OCI-LY1 (cell line): ENCODE data around the gene CCL11.

Source experiments
- H2AFZ ChIP-seq: fragments of 200-600 bp; sonication (generic), shearing (Covaris generic); 2 replicates; pipeline ENCODE4 v1.6.0; 2014; ENCODE audit warnings: antibody characterized with exemption, mild to moderate bottlenecking, low read length
- H3F3A ChIP-seq: fragments of 200-600 bp; sonication (generic), shearing (Covaris generic); 2 replicates; pipeline ENCODE4 v1.6.0; 2014; ENCODE audit warnings: mild to moderate bottlenecking, antibody characterized with exemption, low read length, moderate library complexity; ENCODE audit not compliant: insufficient read depth
- H3K27ac ChIP-seq: fragments of 200-600 bp; sonication (generic); 2 replicates; pipeline ENCODE4 v1.5.1; 2014; ENCODE audit warnings: low read length, mixed run types, mild to moderate bottlenecking, low read depth; ENCODE audit not compliant: poor library complexity, severe bottlenecking
- H3K27me3 ChIP-seq: fragments of 200-600 bp; sonication (generic); 2 replicates; pipeline ENCODE4 v1.6.0; 2014; ENCODE audit warnings: antibody characterized with exemption, mild to moderate bottlenecking, low read length, moderate library complexity; ENCODE audit not compliant: insufficient read depth
- H3K36me3 ChIP-seq: fragments of 200-600 bp; sonication (generic); 2 replicates; pipeline ENCODE4 v1.6.1; 2014; ENCODE audit warnings: mild to moderate bottlenecking, antibody characterized with exemption, low read length, moderate library complexity, mixed read lengths; ENCODE audit not compliant: insufficient read depth
- H3K4me1 ChIP-seq: fragments of 200-600 bp; sonication (generic); 2 replicates; pipeline ENCODE4 v1.5.1; 2014; ENCODE audit warnings: mild to moderate bottlenecking, low read length, moderate library complexity; ENCODE audit not compliant: insufficient read depth, severe bottlenecking
- H3K4me2 ChIP-seq: fragments of 200-600 bp; sonication (generic), shearing (Covaris generic); 2 replicates; pipeline ENCODE4 v1.6.1; 2014; ENCODE audit warnings: low read length
- H3K4me3 ChIP-seq: fragments of 200-600 bp; sonication (generic); 2 replicates; pipeline ENCODE4 v1.5.1; 2014; ENCODE audit warnings: low read length, low read depth, mild to moderate bottlenecking, mixed read lengths; ENCODE audit not compliant: poor library complexity, severe bottlenecking
- H3K79me2 ChIP-seq: fragments of 200-600 bp; shearing (Covaris generic); 2 replicates; pipeline ENCODE4 v1.6.1; 2016; ENCODE audit warnings: mixed run types, low read length, mixed read lengths; ENCODE audit not compliant: insufficient read depth
- H3K9ac ChIP-seq: fragments of 200-600 bp; sonication (generic), shearing (Covaris generic); 2 replicates; pipeline ENCODE4 v1.6.1; 2014; ENCODE audit warnings: mild to moderate bottlenecking, low read length, mixed read lengths
- H3K9me2 ChIP-seq: fragments of 200-600 bp; sonication (generic), shearing (Covaris generic); 2 replicates; pipeline ENCODE4 v1.6.1; 2014; ENCODE audit warnings: low read depth, mild to moderate bottlenecking, low read length, mixed read lengths
- H3K9me3 ChIP-seq: fragments of 200-600 bp; shearing (Covaris generic); 2 replicates; pipeline ENCODE4 v1.6.1; 2014; ENCODE audit warnings: low read length, mixed read lengths
- H4K20me1 ChIP-seq: fragments of 200-600 bp; sonication (generic), shearing (Covaris generic); 2 replicates; pipeline ENCODE4 v1.6.0; 2016; ENCODE audit warnings: mild to moderate bottlenecking, low read length; ENCODE audit not compliant: insufficient read depth
- CTCF ChIP-seq: fragments of 200-600 bp; sonication (generic), shearing (Covaris generic); IDR thresholded peaks from 2 replicates; pipeline ENCODE4 v1.5.1; 2017; ENCODE audit warnings: mild to moderate bottlenecking, antibody characterized with exemption, low read length, moderate library complexity, mixed read lengths
- EZH2 ChIP-seq: fragments of 200-600 bp; sonication (generic), shearing (Covaris generic); IDR thresholded peaks from 2 replicates; pipeline ENCODE4 v1.8.0; 2017; ENCODE audit warnings: borderline replicate concordance, mixed run types, mild to moderate bottlenecking, antibody characterized with exemption, low read length, moderate library complexity, mixed read lengths

CCL11 gene

GRCh38 chr17:34257986-34258326 is 27.6 kb upstream of the CCL11 start:
- TF ChIP-seq CTCF: no peak
- no peak for TF ChIP-seq EZH2
- Histone ChIP-seq H3K36me3 (no peaks in the 10 kb centered on the region), H3K79me2 (no peaks in the 10 kb centered on the region), H4K20me1 (no peaks in the 10 kb centered on the region), H3K27me3 (no peaks in the 10 kb centered on the region), H3K9me3 (no peaks in the 10 kb centered on the region), H3K9ac (no peak overlapping the region), H3K9me2 (no peaks in the 10 kb centered on the region), H3K4me2 (no peak overlapping the region), H3F3A (no peaks in the 10 kb centered on the region), H3K4me1 (no peaks in the 10 kb centered on the region), H2AFZ (no peak overlapping the region), H3K27ac (no peak overlapping the region), H3K4me3 (no peak overlapping the region)

GRCh38 chr17:34259146-34259545 is 26.4 kb upstream of the CCL11 start:
- Histone ChIP-seq H3K27ac (no peak overlapping the region), H3K4me2 (no peak overlapping the region), H3F3A (no peaks in the 10 kb centered on the region), H3K27me3 (no peaks in the 10 kb centered on the region), H3K79me2 (no peaks in the 10 kb centered on the region), H3K4me3 (no peak overlapping the region), H3K4me1 (no peaks in the 10 kb centered on the region), H3K36me3 (no peaks in the 10 kb centered on the region), H3K9me2 (no peaks in the 10 kb centered on the region), H2AFZ (no peak overlapping the region), H3K9me3 (no peaks in the 10 kb centered on the region), H4K20me1 (no peaks in the 10 kb centered on the region), H3K9ac (no peak overlapping the region)
- TF ChIP-seq EZH2 (no peak), CTCF (no peak)

- H3K36me3 ChIP-seq: no peaks in the 10 kb centered on the region
- H3K4me3 ChIP-seq: no peak overlapping the region
- TF ChIP-seq EZH2 (no peak), CTCF (no peak)
- no peaks in the 10 kb centered on the region for H4K20me1 ChIP-seq
- H2AFZ ChIP-seq: no peak overlapping the region
- no peaks in the 10 kb centered on the region for H3K79me2 ChIP-seq
- H3K27ac ChIP-seq: no peak overlapping the region
- H3K9ac ChIP-seq: no peak overlapping the region
- H3F3A ChIP-seq: no peaks in the 10 kb centered on the region
- no peaks in the 10 kb centered on the region for H3K27me3 ChIP-seq
- H3K4me2 ChIP-seq: no peak overlapping the region
- no peaks in the 10 kb centered on the region for H3K9me3 ChIP-seq
- H3K4me1 ChIP-seq: no peaks in the 10 kb centered on the region
- H3K9me2 ChIP-seq: no peaks in the 10 kb centered on the region
Observed at GRCh38 chr17:34260861-34261260, 24.7 kb upstream of the CCL11 start.
